DMS53 treated with DMSO at 0.1 percent for 48 hours (cell line): Measurements from ENCODE around the gene HPSE2.

ENCODE experiments used
- DNase-seq: peaks from one replicate; lab custom pipeline; 2025; ENCODE audit not compliant: unreplicated experiment; lab: John Stamatoyannopoulos, UW

Gene HPSE2

DNA sequence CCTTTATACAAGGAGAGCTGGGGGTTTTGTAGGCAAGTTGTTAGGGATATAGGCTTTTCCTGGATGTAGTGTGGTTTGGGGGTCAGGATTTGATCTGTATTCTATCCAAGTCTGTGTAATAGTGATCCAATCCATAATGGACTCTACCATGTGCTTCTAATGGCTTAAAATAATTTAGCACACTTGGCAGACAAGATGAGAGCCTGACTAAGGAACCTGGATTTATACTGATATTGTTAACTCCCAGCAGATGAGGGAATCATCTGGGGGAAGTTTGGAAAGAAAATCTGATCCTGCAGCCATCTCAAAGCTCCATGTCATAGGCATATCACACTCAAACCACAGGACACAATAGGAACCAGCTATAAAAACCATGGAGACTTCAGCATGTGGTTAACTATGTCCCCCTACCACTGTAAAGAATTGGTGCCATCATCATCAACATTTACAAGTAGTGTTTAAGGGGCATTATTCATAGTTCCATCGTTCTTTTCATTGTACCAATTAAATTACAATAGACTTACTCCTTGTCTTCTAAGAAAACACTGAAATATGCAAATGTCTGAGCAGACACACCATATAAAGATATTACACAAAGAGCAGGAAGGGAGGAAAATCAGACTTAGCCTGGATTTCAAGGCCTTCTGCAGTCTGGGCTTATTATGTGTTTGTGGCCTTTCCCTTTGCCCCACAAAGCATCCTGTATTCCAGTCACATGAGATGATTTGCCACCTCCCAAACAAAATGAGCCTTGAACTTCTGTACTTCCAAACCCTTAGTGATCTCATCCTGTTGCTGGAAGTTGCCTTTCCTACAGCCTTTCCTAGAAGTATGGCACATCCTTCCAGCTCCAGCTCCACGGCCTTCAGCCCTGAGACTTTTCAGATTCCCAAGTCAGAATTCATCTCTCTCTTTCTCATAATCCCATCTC is 766.4 kb downstream of the HPSE2 start:
- no peak for DNase-seq

DNA sequence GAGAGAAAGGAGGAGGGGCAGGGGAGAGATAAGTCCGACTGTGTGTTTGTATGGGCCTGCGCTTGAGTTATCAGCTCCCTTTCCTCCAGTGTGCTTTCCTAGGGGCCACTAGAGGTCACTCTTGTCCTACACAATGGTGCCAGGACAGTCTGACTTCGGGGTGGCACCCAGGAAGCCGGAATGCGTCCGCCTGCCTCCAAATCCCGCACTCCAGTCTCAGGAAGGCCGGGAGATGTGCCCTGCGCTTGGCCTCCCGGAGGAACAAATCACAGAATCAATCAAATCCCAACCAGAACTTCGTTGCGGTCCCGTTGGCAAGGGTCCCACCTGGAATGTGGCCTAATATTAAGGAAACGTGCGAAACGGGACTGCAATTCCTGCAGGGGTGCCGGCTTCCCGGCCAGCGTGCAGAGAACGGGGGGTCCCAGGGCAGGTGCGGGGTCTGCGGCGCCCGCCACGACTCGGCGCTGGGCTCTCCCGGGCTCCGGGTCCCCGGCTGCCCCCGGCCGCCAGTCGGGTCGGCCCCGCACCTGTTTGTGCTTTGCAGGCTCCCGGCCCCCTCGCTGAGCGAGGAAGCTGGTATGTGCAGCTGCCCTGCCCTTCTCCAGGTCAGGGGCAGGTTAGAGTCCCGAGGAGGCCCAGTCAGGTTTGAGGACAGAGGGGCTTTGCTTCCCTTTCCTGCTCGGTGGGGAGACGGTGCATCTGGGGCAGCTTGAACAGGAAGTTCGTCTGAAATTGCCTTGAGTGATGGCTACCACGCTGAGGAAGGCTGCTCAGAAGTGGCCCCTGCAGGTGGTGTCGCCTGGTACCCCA is 767.9 kb downstream of the HPSE2 start:
- DNase-seq = peak; percentile 87

DNA sequence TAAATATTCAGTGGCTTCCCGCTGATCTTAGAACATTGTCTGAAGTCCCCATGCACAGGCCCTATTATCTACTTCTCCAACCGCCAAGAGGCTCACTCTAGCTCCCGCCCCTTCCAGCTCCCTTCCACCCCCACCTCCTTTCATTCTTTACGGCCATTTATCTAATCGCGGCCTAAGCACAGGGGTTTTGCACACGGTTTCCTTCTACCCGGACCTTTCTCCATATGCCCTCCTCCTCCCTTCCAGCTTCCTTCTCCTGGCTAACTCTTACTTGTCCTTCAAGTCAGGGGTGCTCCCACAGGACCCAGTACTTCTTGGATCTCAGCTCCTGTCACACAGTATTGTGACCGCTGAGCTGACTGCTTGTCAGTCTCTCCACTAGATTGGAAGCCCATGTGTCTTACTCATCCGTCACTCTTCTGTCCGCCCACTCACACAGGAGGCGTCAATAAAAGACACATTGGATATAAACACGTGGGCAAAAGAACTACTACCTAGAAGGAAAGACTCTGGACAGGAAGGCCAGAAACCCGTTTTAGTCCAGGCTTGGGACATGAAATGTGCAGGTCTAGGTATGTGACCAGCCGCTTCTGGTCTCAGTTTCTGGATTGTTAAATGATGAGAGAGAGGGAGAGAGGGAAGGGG is 768.7 kb downstream of the HPSE2 start:
- no peak for DNase-seq

DNA sequence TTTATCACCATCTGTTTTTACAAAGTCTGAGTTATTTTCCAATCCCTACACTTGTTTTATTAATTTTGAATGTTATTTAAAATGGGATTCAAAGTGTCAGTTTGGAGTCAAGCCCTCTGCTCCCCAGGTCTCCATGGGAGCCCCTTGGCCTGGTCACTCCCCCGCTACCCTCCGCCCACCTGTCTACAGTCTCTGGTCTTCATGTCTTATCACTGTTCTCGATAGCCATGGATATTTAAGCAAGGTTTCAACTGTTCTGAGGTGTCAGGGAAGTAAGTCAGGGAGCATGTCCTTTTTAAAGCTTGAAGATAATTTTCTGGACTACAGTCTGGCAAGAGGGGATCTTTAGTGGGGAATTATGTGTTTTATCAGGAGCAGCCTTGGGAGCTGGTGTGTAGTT is 769.8 kb downstream of the HPSE2 start:
- no peak for DNase-seq

DNA sequence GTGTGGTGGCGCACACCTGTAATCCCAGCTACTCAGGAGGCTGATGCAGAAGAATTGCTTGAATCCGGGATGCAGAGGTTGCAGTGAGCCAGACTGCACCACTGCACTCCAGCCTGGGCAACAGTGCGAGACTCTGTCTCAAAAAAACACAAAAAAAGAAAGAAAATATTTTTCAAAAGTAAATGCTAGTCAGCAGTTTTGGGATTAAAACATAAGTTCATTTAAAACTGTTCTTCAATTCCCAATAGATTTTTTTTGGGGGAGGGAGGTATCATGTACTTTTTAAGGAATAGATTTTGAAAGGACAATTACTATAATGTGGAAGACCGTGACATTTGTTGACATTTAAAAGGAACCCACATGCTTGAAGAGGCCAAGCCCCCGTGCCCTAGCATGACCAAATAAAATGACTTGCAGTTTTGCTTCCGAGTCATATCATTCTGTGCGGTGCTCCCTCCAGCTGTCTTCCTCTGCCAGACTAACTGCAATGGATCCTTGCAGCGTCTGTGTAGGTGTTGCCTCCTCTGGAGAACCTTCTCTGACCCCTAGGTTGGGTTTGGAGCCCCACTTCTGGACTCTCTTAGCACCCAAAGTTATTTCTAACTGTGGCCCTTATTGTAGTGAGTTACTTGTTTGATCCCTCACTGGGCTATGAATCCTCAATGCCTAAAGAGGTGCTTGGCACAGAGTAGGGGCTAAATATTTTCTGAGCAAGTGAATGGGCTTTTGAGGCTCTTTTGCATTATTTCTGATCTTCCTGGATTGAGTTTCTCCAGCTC is 771.5 kb downstream of the HPSE2 start:
- no peak for DNase-seq

DNA sequence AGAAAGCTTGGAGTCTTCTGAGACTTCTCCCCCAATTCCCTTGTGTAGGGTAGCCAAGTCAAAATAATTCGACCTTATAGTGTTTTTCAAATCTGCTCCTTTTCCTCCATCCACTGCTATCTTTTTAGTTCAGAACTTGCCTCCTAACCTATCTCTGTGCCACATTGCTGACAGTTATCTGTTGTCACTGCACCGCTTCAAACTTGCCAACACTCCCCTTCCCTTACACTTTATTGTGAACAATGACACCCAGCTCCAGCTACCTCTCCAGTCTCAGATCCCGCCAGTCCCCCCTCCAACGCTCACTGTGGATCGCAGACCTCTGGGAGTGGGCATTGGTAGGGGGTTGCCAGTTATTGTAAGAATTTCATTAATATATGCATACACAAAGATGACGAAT is 772.6 kb downstream of the HPSE2 start:
- DNase-seq = no peak

DNA sequence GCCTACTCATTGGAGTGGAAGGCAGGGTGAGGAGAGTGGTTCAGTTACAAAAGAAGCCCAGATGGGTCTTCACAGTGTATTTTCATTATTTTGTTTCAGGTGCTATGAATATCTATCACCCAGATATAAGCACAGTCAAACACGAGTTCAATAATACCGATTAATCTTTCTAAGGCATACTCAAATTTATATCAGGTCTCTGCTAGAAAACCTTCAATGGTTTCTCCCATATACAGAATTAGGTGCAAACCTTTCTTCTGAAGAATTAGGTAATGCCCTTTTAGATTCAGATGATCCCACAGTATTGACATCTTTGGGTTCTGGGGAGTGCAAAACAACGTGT is 774.2 kb downstream of the HPSE2 start:
- DNase-seq = no peak

DNA sequence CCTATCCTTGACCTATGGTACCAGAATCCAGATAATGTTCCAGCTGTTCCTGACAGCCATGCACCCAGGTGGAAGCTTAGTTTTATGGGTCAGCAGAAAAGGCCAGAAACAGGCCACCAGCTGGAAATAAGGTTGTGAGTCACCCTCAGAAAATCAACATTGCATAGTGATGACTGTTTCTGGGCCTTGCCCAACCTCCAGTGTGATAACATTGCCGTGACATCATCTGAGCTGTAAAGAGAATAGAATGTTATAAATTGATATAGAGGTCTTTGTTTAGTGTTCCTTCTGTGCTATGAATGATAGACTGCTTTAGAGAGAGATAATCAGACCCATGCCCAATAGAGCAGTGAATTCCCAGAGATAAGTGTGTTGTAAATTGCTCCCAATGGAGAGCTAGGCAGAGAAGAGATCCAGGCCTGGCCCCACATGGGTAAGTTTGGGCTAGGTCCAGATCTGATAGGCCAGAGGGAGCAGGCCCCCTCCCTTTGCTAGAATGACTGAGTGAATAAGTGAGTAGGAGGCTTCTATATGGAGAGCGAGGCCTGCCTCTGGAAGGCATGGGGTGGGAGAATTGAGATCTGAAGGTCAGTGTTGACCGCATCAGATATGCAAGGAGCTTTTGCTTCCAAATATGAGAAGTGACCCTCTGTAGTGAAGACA is 774.7 kb downstream of the HPSE2 start:
- DNase-seq = peak; percentile 92

DNA sequence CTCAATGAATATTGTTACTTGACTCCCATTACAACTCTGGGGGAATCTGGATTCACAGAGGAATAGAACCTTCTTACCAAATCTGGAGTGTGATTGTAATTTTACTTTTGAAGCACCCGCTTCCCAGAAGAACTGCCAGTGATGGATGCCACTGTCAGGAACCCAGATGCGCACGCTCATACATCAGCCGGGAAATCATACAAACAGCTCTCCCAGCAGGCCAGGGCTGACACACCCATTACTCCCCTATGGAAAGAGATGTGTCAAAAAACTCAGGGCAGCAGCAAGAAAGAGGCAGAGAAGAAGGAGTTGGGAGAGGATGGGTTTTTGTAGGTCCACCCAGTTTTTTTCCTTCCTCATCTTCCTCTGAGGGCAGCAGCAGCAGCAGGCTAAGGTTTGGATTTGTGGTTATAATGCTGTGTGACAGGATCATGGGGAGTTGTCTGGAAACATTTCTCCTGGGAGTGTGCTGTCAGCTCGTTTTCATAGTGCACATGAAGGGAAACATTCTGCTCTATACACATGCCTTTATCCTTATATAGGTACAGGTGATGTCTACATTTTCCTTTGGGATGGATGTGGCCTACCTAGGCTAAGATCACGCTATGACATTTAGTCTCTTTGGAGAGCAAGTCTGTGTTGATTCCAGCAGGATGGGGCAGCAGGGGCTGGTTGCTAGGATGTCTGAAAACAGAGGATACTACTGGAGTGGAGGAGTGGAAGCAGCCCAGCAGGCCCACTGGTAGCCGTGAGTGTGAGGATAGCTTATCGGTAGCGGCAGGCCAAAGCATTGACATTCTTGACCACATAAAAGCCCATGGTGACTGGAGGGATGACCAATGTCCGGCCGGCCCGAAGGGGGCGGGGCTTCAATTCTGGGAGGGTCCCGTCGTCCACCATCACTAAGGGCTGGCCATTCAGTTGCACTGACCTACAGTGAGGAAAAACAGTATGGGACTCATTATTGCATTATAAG is 776.6 kb downstream of the HPSE2 start:
- DNase-seq = no peak

DNA sequence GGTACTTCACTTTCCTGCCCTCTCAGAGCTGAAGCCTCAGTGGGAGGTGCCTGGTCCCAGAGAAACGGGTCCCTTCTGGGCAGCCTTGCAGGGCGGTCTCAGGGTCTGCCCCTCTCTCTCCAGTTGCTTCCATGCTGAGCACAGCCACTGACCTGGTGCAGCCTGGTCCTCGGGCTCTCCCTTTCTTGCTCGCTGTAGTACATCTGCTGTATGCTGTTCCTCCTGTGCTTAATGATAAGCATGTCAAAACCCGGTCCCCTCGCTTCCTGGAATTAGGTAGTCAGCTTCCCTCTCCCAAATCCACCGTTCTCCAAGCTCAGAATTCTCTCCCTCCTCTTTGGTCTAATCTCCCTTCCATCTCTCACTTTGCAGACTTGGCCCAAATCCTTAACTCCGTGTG is 777.9 kb downstream of the HPSE2 start:
- DNase-seq = no peak

DNA sequence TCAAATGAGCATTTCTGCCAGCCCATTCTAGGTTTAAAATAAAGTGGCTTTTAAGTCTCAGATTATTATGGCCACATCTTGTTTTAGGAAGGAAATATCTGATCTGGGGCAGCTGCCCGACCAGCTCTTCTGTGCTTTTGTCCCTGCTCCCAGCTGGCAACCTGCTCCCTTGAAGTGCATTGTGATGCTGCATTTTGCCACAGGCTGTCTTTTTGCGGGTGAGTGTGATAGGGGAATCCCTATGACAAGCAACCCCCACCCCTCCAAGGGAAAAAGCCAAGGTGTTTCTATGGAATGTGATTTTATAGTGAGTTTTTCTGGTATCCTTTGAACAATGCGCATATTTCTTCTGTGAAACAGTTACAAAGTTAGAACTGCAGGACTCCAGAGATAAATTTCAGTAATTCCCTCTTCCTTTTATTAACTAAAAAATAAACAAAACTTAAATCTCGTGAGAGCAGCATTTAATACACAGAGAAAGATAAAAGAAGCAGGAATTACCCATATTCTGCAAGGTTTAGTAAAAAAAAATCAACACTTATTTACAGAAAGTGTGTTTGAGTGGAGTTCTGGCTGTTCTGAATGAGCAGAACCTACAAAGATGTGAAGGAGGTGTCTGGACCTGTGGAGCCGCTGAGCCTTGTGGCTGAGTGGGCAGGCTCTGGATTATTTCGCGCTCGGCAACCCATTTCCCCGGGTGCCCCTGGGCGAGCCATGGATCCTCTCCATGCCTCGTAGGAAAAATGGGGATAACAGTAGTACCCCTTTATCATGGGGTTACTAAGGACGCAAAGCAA is 778.8 kb downstream of the HPSE2 start:
- DNase-seq = no peak

DNA sequence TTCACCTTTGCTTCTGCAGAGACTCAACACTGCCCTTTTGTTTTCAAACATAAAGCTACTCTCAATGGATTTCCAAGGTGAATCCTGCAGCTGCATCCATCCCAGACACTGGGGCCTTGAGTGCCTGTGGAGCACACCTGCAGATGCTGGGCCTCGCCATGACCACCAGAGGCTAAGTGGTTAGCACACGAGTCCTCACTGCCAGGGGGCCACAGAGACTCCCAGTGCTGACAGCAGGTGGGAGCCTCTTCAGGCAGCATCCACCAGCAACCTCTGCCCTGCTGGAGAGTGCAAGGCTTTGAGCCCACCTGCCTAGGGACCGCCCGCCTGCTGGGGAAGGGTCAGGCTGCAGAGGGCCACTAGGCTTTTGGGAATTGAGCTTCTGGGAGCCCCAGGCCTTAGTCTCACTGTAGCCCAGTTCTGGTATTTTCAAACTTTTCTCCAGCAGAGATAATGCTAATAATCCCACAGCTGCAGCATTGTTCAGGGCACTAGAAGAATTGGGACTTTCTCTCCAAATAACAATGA is 779.5 kb downstream of the HPSE2 start:
- DNase-seq = no peak

DNA sequence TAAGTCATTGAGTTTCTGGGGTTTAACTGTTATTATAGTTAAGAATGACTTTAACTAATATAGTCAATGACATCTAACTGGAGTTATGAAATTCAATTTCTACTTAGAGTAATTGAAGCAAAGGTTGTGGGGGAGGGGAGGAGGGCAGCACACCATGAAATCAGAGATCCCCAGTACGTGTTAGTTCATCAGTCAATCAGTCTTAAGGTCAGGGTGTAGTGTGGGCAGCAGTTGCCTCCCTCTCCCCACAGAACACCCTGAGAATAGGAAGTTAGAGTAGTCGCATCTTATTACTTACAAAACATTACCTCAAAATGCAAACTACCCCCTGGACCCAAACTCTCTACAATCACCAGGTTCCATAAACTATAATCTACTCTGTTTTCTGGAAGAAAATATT is 781.9 kb downstream of the HPSE2 start:
- no peak for DNase-seq

DNA sequence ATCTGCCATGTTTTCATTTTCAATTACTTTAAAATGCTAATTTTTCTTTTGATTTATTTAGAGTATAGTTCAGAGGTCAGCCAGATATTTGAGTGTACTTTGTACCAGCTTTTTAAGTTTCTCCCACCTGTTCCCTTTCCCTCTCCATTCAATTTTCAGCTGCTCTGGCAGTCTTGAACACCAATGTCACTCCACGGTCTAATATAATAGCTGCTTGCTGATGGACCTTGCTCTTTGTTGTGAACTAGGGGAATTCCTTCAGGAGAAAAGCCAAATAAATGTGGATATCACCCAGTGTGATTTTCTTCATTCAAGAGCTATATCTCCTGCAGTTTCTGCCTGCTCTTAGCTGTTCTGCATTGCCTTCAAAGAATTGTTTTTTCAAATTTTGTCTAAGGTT is 785.0 kb downstream of the HPSE2 start:
- DNase-seq = no peak

DNA sequence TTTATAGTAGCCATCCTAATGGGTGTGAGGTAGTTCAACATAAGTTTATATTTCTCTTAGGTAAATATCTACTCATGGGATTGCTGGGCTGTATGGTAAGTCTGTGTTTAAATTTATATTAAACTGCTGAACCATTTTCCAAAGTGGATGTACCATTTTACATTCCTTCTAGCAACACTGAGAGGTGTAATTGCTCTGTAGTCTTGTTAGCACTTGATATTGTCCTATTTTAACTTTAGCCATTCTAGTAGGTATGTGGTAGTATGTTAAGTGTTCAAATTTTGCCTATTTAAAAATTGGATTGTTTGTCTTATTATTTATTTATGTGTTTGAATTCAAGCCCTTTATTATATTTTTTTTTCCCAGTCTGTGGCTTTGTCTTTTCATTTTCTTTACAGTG is 786.4 kb downstream of the HPSE2 start:
- no peak for DNase-seq

DNA sequence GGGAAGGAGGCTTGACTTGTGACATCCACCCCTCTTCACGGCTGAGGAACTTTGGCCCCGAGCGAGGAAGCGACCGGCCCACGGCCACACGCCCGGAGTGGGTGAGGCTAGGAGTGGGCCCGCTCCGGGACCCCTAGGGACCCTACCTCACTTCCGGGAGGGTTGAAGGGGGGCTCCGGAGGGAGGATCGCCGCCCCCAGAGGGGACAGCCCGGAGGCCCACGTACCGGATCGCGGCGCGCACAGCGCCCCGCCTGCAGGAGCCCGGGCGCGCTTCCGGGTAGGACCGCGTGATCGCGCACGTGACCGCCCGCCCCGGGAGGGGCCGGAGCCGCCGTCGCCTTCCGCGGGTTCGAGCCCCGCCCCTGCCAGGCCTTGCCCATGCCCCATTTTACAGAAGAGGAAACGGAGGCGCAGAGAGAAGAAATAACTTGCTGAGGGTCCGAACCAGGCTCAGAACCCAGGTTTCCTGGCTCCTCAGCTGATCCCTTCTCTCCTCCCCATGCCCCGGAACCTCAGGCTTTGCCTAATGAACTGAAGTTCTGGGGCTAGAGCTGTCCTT is 788.9 kb downstream of the HPSE2 start, which contains the start of gene HPS1:
Gene HPS1 (minus strand): TSS at position 275 of the 561 bp plus-strand sequence. CDS start 3,695 bp downstream, outside the sequence.
- peak; percentile 47 for DNase-seq

DNA sequence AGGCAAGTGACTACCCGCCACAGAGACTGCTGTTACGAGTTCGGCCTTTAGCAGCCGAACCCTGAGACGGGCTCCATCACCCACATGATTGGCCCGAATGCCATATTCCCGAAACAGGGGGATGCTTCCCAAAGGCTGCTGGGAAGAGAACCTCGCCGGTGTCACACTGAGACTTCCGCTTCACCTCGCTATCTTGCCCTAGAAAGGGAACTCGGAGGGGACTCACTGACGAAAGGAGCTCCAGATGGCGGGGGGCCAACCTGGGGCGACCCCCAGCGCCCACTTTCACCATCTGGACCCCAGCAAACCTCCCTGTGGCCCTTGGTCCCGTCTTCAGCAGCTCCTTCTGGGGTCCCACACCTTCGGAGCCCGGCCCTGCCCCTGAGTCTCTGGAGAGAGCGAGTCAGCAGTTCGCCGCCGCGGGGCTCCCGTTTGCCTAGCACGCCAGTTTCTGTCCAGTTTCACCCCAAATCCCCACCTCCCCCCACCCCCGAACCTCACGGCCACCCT is 789.4 kb downstream of the HPSE2 start:
- DNase-seq = no peak
